ENCODE data around the gene DNAJC1. TPM values are rescaled to one million over a fixed set of nuclear protein-coding genes. Genes with fewer than 3 reads are reported as not detected.

The DNAJC1 gene
- total RNA-seq, 1 donor from 2014 or later, result 103 TPM

DNA sequence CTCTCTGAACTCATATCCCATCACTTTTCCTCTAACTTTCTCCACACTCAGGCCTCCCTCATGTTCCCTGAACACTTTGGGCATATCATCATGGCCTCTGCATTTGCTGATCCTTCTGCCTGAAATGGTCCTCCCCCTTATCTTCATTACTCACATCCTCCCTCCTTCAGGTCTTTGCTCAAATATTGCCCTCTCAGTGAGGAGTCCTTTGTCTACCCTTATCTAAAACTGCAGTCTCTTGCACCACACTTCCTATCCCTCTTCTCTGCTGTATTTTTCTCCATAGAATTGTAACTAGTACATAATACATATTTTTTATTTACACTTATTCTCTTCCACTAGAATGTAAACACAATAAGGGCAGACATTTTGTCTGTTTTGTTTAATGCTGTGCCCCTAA lies 41.7 kb downstream of the DNAJC1 start:
- Histone ChIP-seq H3K27me3 (ENCODE audit: control insufficient read depth, insufficient read depth, low read length) (no peaks in the 10 kb centered on the region), H3K4me3 (ENCODE audit: low read depth, low read length) (no peak overlapping the region), H3K36me3 (ENCODE audit: control insufficient read depth, insufficient read depth, low read length) (no peaks in the 10 kb centered on the region)
- TF ChIP-seq, protein P1, sequence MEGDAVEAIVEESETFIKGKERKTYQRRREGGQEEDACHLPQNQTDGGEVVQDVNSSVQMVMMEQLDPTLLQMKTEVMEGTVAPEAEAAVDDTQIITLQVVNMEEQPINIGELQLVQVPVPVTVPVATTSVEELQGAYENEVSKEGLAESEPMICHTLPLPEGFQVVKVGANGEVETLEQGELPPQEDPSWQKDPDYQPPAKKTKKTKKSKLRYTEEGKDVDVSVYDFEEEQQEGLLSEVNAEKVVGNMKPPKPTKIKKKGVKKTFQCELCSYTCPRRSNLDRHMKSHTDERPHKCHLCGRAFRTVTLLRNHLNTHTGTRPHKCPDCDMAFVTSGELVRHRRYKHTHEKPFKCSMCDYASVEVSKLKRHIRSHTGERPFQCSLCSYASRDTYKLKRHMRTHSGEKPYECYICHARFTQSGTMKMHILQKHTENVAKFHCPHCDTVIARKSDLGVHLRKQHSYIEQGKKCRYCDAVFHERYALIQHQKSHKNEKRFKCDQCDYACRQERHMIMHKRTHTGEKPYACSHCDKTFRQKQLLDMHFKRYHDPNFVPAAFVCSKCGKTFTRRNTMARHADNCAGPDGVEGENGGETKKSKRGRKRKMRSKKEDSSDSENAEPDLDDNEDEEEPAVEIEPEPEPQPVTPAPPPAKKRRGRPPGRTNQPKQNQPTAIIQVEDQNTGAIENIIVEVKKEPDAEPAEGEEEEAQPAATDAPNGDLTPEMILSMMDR (IDR thresholded peaks at IDR 0.05; ENCODE audit: insufficient read depth, low read length, poor library complexity, severe bottlenecking), result no peak
- no peak for DNase-seq (ENCODE audit: low read depth)

DNA sequence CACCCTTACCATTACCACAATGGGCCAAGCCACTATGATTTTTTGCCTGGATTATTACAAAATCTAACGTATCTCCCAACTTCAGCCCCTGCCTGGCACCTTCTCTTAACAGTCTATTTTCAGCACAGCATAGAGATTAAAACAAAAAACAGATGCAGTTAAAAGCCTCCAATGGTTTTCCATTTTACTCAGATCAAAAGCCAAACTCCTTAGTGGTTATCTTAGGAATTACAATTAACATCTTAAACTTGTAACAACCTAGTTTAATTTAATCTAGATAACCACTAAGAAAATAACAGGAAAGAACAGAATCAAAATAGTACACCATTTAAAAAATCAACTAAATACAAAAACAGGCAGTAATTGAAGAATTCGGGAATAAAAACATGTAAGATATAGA lies 43.5 kb downstream of the DNAJC1 start:
- TF ChIP-seq, protein P1 (IDR thresholded peaks at IDR 0.05; ENCODE audit: insufficient read depth, low read length, poor library complexity, severe bottlenecking), result no peak
- H3K27me3 ChIP-seq (ENCODE audit: control insufficient read depth, insufficient read depth, low read length), result no peaks in the 10 kb centered on the region
- H3K36me3 ChIP-seq (ENCODE audit: control insufficient read depth, insufficient read depth, low read length), result no peaks in the 10 kb centered on the region
- DNase-seq (ENCODE audit: low read depth), result no peak
- no peak overlapping the region for H3K4me3 ChIP-seq (ENCODE audit: low read depth, low read length)

DNA sequence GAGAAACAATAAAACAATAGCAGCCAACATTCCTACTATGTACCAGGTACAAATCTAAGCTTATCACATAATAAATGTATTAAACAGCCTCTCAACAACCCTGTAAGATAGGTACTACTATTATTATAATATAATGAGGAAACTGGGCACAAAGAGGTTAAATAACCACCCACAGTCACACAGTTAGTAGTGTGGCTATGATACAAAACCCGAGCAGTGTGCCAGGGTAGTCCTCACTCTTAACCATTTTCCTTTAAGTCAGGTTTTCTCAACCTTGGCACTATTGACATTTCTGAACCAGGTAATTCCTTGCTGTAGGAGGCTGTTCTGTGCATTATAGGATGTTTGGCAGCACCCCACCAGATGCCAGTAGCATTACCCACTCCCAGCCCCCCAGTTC lies 48.8 kb downstream of the DNAJC1 start:
- Histone ChIP-seq H3K4me3 (ENCODE audit: low read depth, low read length) (no peak overlapping the region), H3K36me3 (ENCODE audit: control insufficient read depth, insufficient read depth, low read length) (no peaks in the 10 kb centered on the region), H3K27me3 (ENCODE audit: control insufficient read depth, insufficient read depth, low read length) (no peaks in the 10 kb centered on the region)
- TF ChIP-seq, protein P1 (IDR thresholded peaks at IDR 0.05; ENCODE audit: insufficient read depth, low read length, poor library complexity, severe bottlenecking), result no peak
- DNase-seq (ENCODE audit: low read depth), result no peak

DNA sequence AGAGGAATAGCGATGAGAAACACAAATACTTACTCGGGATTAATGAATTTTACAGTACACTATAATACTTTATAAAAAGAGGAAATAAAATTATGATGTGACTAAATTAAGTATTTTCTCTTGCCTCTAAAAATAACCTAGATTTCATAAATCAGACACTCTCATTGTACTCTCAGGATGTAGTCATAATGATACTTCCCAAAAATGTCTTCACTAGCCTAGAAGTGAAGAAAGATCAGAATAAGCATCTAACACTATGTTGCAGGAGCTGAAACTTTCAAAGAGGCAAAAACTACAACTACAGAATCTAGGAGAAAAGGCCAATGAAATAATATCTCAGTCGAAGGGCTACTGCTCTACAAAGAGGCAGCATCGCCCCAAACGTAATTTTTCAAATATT lies 49.4 kb downstream of the DNAJC1 start:
- H3K4me3 ChIP-seq (ENCODE audit: low read depth, low read length), result no peak overlapping the region
- H3K27me3 ChIP-seq (ENCODE audit: control insufficient read depth, insufficient read depth, low read length), result no peaks in the 10 kb centered on the region
- DNase-seq (ENCODE audit: low read depth), result no peak
- TF ChIP-seq, protein P1 (IDR thresholded peaks at IDR 0.05; ENCODE audit: insufficient read depth, low read length, poor library complexity, severe bottlenecking), result no peak
- H3K36me3 ChIP-seq (ENCODE audit: control insufficient read depth, insufficient read depth, low read length), result no peaks in the 10 kb centered on the region

DNA sequence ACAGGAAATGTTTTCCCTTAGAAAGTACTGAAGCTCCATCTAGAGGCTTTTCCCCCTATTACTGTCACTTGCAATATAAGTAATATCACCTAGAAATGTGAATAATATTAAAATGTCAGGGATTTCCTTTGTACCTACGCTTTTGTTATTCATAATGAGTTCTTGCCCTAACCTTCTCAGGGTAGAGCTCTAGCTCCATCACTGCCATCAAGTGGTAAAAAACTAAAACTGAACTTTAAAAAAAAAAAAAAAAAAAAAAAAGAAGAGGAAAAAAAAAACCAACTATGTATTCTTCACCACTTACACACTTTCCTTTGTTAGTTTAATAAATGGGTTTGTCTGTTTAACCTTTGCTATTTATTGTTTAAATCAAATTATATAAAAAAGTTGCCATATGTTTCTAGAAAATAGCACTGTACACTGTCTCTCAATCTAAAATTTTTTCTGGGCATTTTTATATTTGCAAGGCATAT lies 49.9 kb downstream of the DNAJC1 start:
- no peak for DNase-seq (ENCODE audit: low read depth)
- Histone ChIP-seq H3K27me3 (ENCODE audit: control insufficient read depth, insufficient read depth, low read length) (no peaks in the 10 kb centered on the region), H3K4me3 (ENCODE audit: low read depth, low read length) (no peak overlapping the region), H3K36me3 (ENCODE audit: control insufficient read depth, insufficient read depth, low read length) (no peaks in the 10 kb centered on the region)
- TF ChIP-seq, protein P1 (IDR thresholded peaks at IDR 0.05; ENCODE audit: insufficient read depth, low read length, poor library complexity, severe bottlenecking), result peak; percentile 42

DNA sequence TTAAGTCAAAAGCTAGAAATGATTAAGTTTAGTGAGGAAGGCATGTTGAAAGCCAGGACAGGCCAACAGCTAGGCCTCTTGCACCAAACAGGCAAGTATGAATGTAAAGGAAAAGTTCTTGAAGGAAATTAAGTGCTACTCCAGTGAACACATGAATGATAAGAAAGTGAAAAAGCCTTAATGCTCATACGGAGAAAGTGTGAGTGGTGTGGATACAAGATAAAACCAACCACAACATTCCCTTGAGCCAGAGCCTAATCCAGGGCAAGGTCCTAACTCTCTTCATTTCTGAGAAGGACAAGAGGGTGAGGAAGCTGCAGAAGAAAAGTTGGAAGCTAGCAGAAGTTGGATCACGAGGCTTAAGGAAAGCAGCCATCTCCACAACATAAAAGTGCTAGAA lies 53.0 kb downstream of the DNAJC1 start:
- TF ChIP-seq, protein P1 (IDR thresholded peaks at IDR 0.05; ENCODE audit: insufficient read depth, low read length, poor library complexity, severe bottlenecking), result no peak
- no peaks in the 10 kb centered on the region for H3K36me3 ChIP-seq (ENCODE audit: control insufficient read depth, insufficient read depth, low read length)
- DNase-seq (ENCODE audit: low read depth), result no peak

More for the DNA sequence above, 53.0 kb downstream of the DNAJC1 start:
- Histone ChIP-seq H3K4me3 (ENCODE audit: low read depth, low read length) (no peak overlapping the region), H3K27me3 (ENCODE audit: control insufficient read depth, insufficient read depth, low read length) (no peaks in the 10 kb centered on the region)
